ACC112 (cell line): Measurements from ENCODE around the gene MRFAP1L1.
"Not testable (repeated sequence)": the region's sequence is repeated elsewhere in the genome, so short reads cannot be mapped to it uniquely, and the experiment has no call there.

Source experiments
- H2AFZ ChIP-seq: fragments of 200-600 bp; sonication (generic); one replicate; pipeline ENCODE4 v1.6.0; 2017; ENCODE audit warnings: antibody characterized with exemption, low read length; ENCODE audit not compliant: unreplicated experiment
- H3K27ac ChIP-seq: fragments of 200-600 bp; sonication (generic); 2 replicates; pipeline ENCODE4 v1.5.1; 2014; ENCODE audit warnings: low read depth, mild to moderate bottlenecking, antibody characterized with exemption, low read length, moderate library complexity
- H3K27me3 ChIP-seq: fragments of 200-600 bp; sonication (generic); 2 replicates; pipeline ENCODE4 v1.6.1; 2014; ENCODE audit warnings: mild to moderate bottlenecking, antibody characterized with exemption, low read length, moderate library complexity, mixed read lengths; ENCODE audit not compliant: insufficient read depth
- H3K36me3 ChIP-seq: fragments of 200-600 bp; sonication (generic); 2 replicates; pipeline ENCODE4 v1.6.1; 2016; ENCODE audit warnings: mild to moderate bottlenecking, antibody characterized with exemption, low read length, moderate library complexity, mixed read lengths; ENCODE audit not compliant: insufficient read depth
- H3K4me1 ChIP-seq: fragments of 200-600 bp; sonication (generic); one replicate; pipeline ENCODE4 v1.6.1; 2016; ENCODE audit warnings: low read length, mixed read lengths; ENCODE audit not compliant: insufficient read depth, unreplicated experiment, control insufficient read depth
- H3K4me3 ChIP-seq: fragments of 200-600 bp; sonication (generic); 2 replicates; pipeline ENCODE4 v1.5.1; 2014; ENCODE audit warnings: mild to moderate bottlenecking, low read depth, low read length
- H3K79me2 ChIP-seq: fragments of 200-600 bp; sonication (generic); one replicate; pipeline ENCODE4 v1.6.0; 2016; ENCODE audit warnings: low read length; ENCODE audit not compliant: control insufficient read depth, unreplicated experiment, insufficient read depth

Gene MRFAP1L1

DNA sequence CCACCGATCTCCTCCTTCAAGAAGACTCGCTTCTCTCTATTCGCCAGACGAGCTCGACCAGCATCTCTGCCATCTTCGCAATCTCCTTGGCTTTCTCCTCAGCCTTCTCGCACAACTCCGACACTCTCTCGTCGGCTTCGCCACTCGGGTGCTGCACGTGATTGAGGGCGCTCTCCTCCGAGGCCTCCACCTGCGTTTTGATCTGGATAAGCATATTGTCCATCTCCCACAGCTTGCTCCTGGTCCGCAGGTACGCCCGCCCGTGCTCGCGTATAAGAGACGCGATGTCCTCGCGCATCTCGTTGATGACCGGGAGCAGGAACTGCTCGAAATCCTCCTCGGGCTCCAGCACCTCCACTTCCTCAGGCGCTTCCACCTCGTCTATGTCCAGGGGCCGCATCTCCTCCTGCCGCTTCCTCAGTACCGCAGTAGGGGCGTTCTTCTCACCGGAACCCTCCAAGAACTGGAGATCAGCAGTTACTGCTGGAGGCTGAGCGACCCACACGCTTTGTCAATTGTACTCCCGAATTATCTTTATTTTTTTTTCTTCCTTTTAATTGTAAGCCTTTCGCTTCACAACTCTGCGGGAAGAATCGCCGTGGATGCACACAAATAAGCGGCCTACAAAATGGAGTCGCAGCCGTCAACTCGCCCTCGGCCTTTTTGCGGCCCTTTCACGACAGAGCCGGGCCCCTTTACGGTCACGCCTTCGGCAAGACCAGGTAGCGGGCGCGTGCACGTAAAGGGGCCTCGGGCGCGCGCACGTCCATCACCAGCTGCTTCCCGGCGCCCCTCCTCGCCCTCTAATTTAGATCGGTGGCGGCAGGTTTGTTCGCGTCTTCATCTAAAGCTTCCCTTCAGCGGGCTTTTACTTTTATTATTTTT, at the start of gene MRFAP1L1:
TSS of gene MRFAP1L1 (minus strand) at position 636 of the 885 bp plus-strand sequence. CDS start at position 400, 236 bp downstream.
- Histone ChIP-seq H3K27ac (peak within 1 kb of the TSS; percentile 63), H3K4me3 (peak within 1 kb of the TSS; percentile 99), H3K79me2 (peaks cover 51% of the 10 kb centered on the region), H3K27me3 (no peaks in the 10 kb centered on the region), H3K4me1 (peaks cover 17% of the 10 kb centered on the region), H3K36me3 (peaks cover 13% of the 10 kb centered on the region; the same call in 1 of the 2 replicates), H2AFZ (peak within 1 kb of the TSS; percentile 84)

DNA sequence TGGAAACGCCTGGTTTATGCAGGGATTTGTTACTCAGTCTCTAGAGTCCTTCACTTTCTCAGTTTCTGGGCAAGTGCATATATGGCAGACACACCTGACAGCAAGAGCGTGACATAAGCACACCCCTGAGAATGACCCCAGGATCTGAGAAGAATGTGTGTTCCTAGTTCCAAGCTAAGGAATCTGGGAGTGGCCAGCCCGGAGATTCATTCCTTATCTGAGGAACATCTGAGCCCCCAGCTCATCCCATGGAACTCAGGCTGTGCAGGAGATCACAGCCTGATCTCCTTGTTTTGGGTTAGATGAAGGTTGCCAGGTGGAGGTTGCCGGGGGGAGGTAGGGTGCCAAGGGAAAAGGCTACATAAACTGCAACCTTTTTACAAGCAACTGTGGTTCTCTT, 49.1 kb upstream of the MRFAP1L1 start:
- Histone ChIP-seq H3K4me1 (no peaks in the 10 kb centered on the region), H3K27me3 (no peaks in the 10 kb centered on the region), H3K79me2 (no peaks in the 10 kb centered on the region), H2AFZ (no peak overlapping the region), H3K36me3 (no peaks in the 10 kb centered on the region), H3K4me3 (no peak overlapping the region), H3K27ac (no peak overlapping the region)

DNA sequence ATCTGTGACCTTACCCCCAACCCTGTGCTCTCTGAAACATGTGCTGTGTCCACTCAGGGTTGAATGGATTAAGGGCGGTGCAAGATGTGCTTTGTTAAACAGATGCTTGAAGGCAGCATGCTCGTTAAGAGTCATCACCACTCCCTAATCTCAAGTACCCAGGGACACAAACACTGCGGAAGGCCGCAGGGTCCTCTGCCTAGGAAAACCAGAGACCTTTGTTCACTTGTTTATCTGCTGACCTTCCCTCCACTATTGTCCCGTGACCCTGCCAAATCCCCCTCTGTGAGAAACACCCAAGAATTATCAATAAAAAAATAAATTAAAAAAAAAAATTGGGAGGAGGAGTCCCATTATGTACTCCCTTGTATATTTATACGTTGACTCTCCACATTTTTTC, 46.7 kb upstream of the MRFAP1L1 start:
- not testable (repeated sequence) for H3K27me3 ChIP-seq, H3K27ac ChIP-seq, H3K4me1 ChIP-seq, H2AFZ ChIP-seq, H3K79me2 ChIP-seq, H3K36me3 ChIP-seq, H3K4me3 ChIP-seq

DNA sequence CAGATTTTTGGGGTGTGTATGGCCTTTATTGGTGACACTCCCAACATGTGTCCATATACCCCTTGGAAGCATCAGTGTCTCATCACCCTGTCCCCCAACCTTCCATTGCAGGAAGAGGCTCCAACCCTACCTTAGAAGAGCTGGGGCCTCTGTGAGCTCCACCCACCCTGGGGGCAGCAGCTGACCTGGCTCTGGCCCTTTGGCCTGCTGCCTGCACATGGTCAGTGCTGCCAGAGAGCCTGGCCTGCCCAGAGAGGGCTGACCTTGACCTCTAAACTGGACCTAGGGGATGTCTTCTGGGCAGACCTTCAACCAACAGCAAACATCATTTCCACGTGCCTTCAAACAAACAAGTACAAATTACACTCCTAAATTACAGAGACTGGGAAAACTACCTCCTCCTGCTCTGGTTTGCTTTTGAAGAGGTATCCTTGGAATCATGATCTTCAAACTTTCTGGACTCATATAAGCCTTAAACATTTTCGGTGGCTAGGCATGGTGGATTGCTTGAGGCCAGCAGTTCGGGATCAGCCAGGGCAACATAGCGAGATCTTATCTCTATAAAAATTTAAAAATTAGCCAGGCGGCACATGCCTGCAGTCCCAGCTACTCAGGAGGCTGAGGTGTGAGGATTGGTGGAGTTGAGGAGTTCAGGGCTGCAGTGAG, 45.6 kb upstream of the MRFAP1L1 start:
- H3K4me1 ChIP-seq = no peaks in the 10 kb centered on the region
- H3K4me3 ChIP-seq = no peak overlapping the region
- H3K27me3 ChIP-seq = no peaks in the 10 kb centered on the region
- no peak overlapping the region for H3K27ac ChIP-seq
- H3K79me2 ChIP-seq = no peaks in the 10 kb centered on the region
- H2AFZ ChIP-seq = no peak overlapping the region
- H3K36me3 ChIP-seq = no peaks in the 10 kb centered on the region

DNA sequence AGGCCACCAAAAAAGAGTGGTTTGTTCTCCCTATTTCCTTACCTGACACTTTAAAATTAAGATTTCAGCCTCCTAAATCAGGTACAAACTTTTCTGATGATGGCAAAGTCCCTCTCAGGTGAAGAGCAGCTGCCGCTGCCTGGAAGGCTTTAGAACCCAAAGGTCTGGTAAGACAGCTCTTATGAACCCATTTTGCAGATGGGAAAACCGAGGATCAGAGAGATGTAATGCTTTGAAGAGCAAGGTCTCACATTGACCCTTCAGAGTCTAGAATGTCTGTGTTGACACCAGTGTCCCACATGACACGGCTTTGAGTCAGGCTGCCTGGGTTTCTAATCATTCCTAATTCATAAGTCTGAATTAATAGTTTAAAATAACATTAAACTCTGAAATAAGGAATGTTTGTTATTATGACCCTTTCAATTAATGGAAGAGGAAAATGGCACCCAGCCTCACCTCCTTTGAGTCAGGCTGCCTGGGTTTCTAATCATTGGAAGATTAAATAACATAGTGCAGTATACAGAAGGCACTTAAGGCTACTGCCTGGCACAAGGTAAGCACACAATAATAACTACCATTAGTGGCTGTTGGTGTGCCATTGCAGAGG, 44.9 kb upstream of the MRFAP1L1 start:
- Histone ChIP-seq H3K27ac (no peak overlapping the region), H3K27me3 (no peaks in the 10 kb centered on the region), H3K4me1 (peaks cover 2% of the 10 kb centered on the region), H3K36me3 (no peaks in the 10 kb centered on the region), H3K79me2 (no peaks in the 10 kb centered on the region), H3K4me3 (no peak overlapping the region), H2AFZ (no peak overlapping the region)

DNA sequence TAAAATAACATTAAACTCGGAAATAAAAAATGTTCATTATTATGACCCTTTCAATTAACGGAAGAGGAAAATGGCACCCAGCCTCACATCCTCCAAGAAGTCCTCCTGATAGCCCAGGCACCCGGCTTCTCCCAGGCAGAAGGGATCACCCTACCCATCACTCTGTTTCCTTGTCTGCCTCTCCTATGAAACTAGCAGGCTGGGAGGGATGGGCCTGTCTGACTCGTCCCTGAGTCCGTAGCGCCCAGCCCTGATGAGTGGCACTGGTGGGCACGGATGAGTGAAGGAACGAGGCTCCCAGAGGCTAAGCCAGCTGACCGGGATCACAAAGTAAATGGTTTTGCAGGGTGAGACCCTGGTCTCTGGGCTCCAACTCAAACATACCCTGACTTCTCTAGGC, 44.2 kb upstream of the MRFAP1L1 start:
- Histone ChIP-seq H2AFZ (no peak overlapping the region), H3K27ac (no peak overlapping the region), H3K79me2 (no peaks in the 10 kb centered on the region), H3K4me1 (peaks cover 9% of the 10 kb centered on the region), H3K4me3 (no peak overlapping the region), H3K27me3 (no peaks in the 10 kb centered on the region), H3K36me3 (no peaks in the 10 kb centered on the region)

DNA sequence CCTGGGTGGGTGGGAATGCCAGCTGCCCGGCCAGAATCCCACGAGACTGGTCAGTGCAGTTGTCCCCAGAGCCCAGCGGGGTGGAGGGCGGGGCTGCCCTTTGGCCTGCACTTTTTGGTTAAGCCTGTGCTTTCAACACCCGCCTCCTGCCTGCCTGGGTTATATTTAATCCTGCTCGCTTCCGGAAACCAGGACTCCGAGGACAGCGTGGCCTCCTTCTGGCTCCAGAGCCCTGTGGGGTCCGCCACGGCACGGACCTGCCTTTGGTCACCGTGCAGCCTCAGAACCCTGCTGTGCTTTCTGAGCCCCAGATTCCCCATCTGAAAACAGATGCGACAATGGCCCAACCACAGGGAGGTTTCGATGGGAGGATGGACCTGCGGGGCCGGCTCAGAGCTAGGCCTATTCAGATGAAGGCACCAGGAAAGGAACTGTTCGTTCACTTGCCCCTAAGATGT, 43.5 kb upstream of the MRFAP1L1 start:
- Histone ChIP-seq H3K27ac (no peak overlapping the region), H3K4me1 (peaks cover 15% of the 10 kb centered on the region)

DNA sequence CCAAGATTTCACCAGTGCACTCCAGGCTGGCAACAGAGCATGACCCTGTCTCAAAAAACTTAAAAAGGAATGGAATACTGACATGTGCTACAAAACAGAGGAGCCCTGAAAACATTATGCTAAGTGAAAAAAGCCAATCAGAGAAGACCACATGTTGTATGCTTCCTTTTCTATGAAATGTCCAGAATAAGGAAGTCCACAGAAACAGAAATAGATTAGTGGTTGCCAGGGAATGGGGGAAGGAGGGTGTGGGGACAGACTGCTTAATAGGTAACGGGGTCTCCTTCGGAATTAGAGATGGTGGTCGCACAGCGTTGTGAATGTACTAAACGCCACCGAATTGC, 42.8 kb upstream of the MRFAP1L1 start:
- H3K4me3 ChIP-seq = no peak overlapping the region
- no peak overlapping the region for H3K27ac ChIP-seq
- H3K36me3 ChIP-seq = no peaks in the 10 kb centered on the region
- peaks cover 17% of the 10 kb centered on the region for H3K4me1 ChIP-seq
- no peaks in the 10 kb centered on the region for H3K27me3 ChIP-seq
- H2AFZ ChIP-seq = no peak overlapping the region
- no peaks in the 10 kb centered on the region for H3K79me2 ChIP-seq

More for the DNA sequence above, 43.5 kb upstream of the MRFAP1L1 start:
- Histone ChIP-seq H3K27me3 (no peaks in the 10 kb centered on the region), H3K4me3 (no peak overlapping the region), H3K79me2 (no peaks in the 10 kb centered on the region), H3K36me3 (no peaks in the 10 kb centered on the region), H2AFZ (no peak overlapping the region)

DNA sequence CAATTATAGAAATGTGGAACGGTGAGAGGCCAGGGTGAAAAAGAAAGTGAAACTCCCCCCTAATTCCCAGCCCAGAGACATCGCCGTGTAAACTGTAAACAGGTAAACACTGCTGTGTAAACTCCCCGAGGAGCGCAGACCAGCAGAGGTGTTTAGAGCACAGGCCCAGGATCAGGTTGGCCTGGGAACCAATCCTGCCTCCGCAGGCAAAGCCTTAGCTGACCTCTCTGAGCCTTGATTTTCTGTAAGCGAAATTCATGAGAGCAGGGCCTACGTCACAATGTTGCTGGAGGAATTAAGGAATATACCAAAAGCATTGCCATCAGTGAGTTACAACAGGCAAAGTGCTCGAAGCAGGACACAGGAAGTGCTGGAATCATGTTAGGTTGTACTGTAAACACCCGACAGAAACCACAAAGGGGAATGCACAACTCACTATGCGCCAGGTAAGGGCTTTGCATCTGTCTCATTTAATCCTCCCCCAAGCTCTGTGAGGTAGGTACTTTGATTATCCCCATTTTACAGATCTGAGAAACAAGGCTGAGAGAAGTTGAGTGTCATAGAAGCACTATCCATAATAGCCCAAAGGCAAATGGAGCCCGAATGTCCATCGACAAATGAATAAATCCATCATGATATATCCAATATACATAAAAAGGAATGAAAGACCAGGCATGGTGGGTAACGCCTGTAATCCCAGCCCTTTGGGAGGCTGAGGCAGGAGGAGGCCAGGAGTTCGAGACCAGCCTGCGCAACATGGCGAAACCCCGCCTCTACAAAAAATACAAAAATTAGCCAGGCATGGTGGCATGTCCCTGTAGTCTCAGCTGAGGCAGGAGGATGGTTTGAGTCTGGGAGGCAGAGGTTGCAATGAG, 42.2 kb upstream of the MRFAP1L1 start:
- Histone ChIP-seq H3K27ac (no peak overlapping the region), H2AFZ (peak overlapping the region; percentile 52), H3K79me2 (no peaks in the 10 kb centered on the region), H3K4me3 (no peak overlapping the region), H3K4me1 (peaks cover 21% of the 10 kb centered on the region), H3K27me3 (no peaks in the 10 kb centered on the region), H3K36me3 (no peaks in the 10 kb centered on the region)
